ENCODE measurements around the gene SLC4A1AP.

The SLC4A1AP gene

GRCh38 chr2:27703638-27704341 lies 40.1 kb downstream of the SLC4A1AP start:
- DNase-seq (ENCODE audit: low spot score), result peak; percentile 90

DNA sequence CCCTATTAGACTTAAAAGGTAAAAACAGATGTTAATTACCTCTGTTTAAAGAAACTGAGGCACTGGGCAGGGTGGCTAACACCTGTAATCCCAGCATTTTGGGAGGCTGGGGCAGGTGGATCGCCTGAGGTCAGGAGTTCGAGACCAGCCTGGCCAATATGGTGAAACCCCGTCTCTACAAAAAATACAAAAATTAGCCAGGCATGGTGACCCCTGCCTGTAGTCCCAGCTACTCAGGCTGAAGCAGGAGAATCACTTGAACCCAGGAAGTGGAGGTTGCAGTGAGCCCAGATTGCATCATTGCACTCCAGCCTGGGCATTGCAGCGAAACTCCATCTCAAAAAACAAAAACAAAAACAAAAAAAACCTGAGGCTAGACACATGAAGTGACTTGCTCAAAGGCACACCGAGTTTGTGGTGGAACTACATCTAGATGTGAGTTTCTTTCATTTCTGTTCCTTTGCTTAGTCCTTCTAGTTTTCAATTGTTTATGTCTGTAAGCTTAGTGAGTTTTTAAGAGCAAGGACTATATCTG lies 40.7 kb downstream of the SLC4A1AP start:
- DNase-seq (ENCODE audit: low spot score), result no peak

DNA sequence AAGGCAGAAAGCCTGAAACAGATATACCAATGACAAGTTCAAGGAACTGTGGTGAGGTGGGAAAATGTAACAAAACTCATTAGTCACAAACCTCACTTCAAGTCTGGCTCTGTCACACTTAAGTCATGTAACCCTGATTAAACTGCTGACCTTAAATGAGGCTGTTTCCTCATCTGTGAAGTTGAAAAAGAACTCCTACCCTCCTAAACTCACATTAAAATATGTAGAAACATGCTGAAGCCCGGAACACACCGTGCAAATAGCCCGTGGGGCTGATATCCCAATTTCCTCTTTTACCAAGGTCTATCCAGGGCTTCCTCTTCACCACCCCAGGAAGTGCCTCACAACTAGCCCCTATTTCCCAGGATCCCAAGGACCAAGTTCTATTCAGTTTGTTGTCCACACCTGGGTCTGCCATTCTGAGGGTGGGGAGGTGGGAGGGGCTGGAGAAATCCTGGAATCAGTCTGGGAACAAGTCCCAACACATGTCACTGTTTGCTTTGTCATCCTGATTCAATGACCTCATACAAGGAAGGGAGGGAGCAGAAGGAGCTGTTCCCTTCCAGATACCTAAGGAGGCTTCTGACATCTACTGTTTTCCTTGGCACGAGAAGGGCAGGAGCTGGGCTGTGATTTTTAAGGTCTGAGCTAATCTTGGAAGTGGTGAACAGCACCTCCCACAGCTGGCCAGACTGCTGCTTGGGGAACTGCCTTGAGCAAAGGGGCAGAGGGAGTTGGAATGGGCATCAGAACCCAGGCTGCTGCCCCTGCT lies 42.3 kb downstream of the SLC4A1AP start:
- DNase-seq (ENCODE audit: low spot score), result no peak

GRCh38 chr2:27707462-27708256 lies 44.0 kb downstream of the SLC4A1AP start:
- DNase-seq (ENCODE audit: low spot score), result no peak

DNA sequence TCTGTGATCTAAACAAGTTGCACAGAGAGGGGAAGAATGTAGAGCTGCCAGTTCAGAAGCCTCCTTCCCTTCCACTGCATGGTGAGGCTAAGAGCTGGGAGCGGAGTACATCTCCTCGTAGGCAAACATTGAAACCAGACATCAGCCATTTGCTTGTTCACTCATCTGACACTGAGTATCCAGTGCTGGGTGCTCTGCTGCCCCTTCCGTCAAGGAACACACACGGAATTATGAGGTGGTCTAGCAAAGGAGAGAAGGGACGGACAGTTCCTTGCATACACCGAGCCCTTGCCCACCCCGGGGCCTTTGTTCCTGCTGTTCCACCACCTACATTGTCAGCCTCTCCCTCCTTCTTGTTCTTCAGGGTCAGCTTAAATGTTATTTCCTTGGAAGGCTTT lies 44.6 kb downstream of the SLC4A1AP start:
- DNase-seq (ENCODE audit: low spot score), result no peak

GRCh38 chr2:27708666-27709065 lies 45.0 kb downstream of the SLC4A1AP start:
- no peak for DNase-seq (ENCODE audit: low spot score)

DNA sequence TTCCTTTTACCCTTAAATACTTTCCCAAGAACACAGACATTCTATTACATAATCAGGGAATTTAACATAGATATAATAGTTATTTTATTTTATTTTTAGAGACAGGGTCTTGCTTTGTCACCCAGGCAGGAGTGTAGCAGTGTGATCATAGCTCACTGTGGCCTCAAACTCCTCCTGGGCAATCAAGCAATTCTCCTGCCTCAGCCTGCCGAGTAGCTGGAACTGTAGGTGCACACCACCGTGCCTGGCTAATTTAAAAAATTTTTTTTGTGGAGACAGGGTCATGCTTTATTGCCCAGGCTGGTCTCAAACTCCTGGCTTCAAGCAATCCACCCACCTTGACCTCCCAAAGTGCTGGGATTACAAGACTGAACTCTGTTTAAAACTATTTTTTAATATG lies 45.6 kb downstream of the SLC4A1AP start:
- DNase-seq (ENCODE audit: low spot score), result no peak

DNA sequence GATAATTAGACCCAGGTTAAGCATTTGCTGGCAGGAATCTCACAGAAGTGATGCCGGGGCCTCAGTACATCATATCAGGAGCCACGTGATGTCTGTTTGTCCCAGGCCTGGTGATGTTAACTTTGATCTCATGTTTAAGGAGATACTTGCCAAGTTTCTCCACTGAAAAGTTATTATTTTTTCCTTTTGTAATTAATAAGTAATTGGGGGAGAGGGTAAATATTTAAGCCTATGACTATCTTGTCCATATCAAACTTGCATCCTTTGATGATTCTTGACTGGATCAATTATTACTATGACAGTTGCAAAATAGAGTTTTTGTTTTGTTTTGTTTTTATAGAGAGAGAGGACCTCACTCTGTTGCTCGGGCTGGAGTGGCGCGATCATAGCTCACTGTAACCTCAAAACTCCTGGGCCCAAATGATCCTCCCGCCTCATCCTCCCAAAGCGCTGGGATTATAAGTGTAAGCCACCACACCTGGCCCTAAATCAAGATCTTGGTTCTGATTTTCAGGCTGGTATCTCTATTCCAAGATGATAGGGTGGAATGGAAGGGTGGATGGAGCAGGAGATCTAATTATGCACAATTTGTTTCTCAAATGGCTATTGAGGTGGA lies 46.4 kb downstream of the SLC4A1AP start:
- no peak for DNase-seq (ENCODE audit: low spot score)

DNA sequence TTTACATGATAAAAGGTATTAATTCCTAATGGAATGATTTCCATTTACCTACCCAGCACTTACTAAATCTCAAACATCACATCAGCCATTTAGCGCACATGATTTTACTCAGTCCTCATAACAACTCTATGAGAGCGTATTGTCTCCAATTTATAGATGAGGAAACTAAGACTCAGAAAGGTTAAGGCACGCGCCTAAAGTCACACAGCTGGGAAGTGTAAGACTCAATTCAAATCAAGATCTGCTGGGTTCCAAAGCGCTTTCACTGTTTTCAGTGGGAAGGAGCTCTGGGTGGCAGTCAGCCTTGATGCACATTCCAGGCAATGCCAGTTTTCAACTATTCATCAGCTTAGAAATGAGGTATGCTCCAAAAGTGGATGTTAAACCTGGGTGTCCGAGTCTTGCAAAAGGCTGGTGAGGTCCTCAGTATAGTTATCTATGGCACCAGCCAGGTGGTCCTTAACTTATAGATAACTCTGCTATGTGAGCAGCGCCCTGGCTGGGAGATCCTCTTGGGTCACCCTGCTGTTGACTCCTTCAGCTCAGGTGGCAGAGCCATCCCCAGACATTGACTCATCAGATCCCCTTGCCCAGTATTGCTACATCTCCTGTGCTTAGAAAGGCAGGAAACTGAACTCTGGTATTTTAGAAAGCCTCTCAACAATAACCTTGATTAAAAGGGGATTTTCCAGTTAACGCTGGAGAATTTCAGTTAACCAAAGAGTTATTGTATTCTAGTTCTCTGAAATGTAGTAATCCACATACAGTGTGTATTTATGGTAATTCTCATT lies 47.1 kb downstream of the SLC4A1AP start:
- no peak for DNase-seq (ENCODE audit: low spot score)

- no peak for DNase-seq (ENCODE audit: low spot score)
Observed at GRCh38 chr2:27711804-27712203, 48.1 kb downstream of the SLC4A1AP start.

GRCh38 chr2:27712522-27712921 lies 48.8 kb downstream of the SLC4A1AP start:
- no peak for DNase-seq (ENCODE audit: low spot score)

GRCh38 chr2:27713201-27713600 lies 49.5 kb downstream of the SLC4A1AP start:
- no peak for DNase-seq (ENCODE audit: low spot score)

DNA sequence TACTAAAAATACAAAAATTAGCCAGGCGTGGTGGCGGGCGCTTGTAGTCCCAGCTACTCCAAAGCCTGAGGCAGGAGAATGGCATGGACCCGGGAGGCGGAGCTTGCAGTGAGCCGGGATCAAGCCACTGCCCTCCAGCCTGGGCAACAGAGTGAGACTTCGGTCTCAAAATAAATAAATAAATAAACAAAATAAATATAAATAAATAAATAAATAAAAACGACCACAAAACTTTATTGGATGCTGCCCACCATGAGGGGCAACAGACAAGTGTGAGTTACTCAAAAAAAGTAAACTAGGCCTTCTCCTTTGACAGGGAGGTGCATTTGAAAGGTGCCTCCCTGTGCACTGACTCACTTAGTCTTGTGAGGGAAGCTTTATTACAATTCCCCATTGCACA lies 50.4 kb downstream of the SLC4A1AP start:
- DNase-seq (ENCODE audit: low spot score), result no peak

DNA sequence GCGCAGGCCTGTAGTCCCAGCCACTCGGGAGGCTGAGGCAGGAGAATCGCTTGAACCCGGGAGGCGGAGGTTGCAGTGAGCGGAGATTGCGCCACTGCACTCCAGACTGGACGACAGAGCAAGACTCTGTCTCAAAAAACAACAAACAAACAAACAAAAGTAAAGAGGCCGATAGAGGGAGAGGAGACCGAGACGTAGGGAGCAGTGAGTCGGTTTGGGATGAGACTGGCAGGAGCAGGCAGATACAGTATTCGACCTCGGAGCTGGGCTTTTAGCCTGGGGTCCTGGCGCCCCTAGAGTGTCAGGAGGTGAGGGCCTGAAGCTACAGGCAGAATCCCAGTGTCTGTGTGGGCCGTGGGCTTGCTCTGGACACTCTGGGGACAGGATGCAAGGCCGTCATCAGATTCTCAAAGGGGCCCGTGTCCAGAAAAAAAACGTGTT lies 51.2 kb downstream of the SLC4A1AP start:
- DNase-seq (ENCODE audit: low spot score), result no peak

- no peak for DNase-seq (ENCODE audit: low spot score)
Observed at GRCh38 chr2:27715318-27716210, 51.9 kb downstream of the SLC4A1AP start.

DNA sequence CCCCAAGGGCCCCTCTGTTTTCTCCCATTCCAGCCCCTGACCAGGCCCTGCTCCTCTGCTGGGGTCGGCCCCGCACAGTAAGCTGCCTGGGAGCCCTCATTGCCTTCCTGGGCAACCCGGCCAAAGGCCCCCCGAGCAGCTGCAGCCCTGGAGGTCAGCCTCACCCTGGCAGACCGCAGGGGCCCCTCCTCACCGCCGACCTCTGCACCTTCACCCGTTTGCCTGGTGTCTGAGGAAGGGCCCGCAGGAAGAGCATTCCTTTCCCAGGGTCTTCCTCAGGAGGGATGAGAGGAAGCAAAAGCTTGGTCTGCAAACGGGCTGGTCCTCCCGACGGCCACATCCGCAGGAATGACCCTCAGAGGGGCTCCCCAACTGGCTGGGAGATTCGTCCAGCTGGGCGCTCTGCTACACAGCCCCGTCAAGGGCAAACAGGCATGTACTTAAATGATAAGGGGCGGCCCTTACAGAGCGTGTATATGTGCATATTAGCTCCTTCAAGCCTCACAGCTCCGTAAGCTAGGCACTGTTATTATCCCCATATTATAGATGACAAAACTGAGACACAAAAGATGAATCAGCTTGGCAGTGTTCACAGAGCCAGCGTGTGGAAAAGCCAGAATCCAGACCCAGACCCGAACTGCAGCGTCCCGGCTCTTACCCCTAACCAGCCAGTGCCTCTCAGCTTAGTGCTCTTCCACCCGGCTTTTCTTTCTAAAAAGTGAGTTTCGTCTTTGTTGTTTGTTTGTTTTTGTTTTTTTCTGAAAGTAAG lies 52.8 kb downstream of the SLC4A1AP start:
- DNase-seq (ENCODE audit: low spot score), result no peak

DNA sequence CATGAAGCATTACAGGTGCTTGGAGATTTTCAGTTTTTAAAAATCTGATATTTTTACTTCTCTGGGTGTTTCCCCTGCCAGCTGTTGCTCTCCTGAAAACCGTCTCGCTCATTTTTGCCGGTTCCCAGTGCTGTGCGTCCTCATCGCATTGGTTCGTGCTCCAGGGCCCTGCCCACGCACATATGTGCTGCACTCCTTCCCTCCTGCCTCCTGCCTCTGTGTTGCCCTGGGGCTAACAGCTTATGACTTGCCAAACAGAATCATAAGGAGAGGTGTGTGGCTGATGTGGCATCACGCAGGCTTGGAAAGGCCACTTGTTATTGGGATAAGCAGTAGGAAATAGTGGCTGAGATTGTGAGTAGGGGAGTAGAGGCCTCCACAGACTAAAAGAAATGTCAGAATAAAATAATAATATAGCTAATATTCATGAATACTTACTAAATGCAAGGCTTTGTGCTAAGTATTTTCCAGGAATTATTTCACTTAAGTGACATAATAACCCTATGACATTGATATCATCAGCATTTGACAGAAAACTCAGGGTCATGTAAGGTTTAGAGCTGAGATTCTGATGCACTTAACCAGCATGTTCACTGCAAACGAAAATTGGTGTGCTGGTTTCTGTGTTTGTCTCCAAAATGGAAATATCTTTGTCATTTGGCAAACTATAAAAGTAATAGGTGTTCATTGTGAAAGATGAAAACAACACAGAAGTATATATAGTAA lies 53.5 kb downstream of the SLC4A1AP start:
- DNase-seq (ENCODE audit: low spot score), result peak; percentile 44

DNA sequence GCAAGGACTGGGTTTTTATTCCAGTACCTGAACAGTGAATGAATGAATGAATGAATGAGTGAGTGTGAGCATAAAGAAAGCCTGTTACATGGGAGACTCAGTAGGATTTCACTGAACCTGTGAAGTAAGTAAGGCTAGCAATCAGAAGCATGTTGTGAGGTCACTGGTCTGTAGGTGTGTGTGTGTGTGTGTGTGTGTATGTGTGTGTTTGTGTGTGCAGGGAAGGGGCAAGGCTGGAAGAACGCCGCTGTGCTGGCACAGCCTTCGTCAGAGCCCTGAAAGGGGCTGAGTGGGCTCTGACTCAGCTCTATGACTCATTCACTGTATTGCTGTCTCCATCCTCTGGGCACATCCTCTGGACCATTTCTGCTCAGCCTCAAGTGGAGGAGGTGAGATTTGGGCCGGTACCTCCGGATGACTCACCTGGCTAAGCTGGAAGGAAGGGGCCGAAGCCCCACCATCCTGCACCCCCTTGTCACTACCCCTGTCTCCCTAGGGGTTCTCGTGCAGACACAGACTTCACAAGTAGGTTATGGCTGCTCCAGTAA lies 56.4 kb downstream of the SLC4A1AP start:
- DNase-seq (ENCODE audit: low spot score), result no peak
